PFSK-1 (cell line): ENCODE data around the gene NOC4L.

Experiments
- FOXP2 ChIP-seq: optimal IDR thresholded peaks from 2 replicates; pipeline ENCODE3; 2011; ENCODE audit warnings: borderline replicate concordance, control low read depth, inconsistent platforms; ENCODE audit not compliant: insufficient read depth; ENCODE audit errors: extremely low read length, extremely low read depth
- POLR2AphosphoS5 ChIP-seq: IDR thresholded peaks from 2 replicates; pipeline ENCODE4 v1.6.1; 2012; ENCODE audit warnings: low read depth, mild to moderate bottlenecking, control low read depth, low read length, moderate library complexity
- SIN3A ChIP-seq: IDR thresholded peaks from 2 replicates; pipeline ENCODE4 v1.6.1; 2012; ENCODE audit warnings: mild to moderate bottlenecking, low read length, moderate library complexity, borderline replicate concordance; ENCODE audit not compliant: insufficient read depth
- TF ChIP-seq, protein P1 (sequence below), 2 experiments: IDR thresholded peaks; 2 replicates each; pipeline versions ENCODE4 v1.6.1 to v1.8.0; 2011 to 2012; ENCODE audit warnings: low read depth in 2 of 2, low read length in 2 of 2, control low read depth in 1 of 2, inconsistent platforms in 1 of 2, mild to moderate bottlenecking in 1 of 2, moderate library complexity in 1 of 2; ENCODE audit not compliant: insufficient read depth in 1 of 2

DNA sequence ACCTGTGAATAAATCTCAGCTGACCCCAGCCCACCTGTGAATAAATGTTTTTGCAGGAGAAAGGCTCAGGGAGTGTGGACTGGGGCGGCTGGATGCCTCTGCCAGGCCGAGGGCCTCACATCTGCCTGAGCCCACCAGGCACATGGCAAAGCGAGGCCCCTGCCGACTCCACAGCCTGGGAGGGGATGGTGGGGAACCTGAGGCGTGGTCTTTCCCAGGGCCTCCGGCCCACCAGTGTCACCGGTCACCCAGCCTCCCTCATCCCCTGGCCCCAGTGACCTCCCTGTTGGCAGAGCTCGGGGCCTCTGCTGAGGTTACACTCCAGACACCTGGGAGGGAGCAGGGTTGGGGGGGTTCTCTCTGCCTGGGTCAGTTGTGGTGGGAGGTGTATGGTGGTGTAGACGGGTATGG, 8.2 kb downstream of the NOC4L start:
- TF ChIP-seq SIN3A (no peak), FOXP2 (no peak), POLR2AphosphoS5 (no peak)
- TF ChIP-seq, protein P1, sequence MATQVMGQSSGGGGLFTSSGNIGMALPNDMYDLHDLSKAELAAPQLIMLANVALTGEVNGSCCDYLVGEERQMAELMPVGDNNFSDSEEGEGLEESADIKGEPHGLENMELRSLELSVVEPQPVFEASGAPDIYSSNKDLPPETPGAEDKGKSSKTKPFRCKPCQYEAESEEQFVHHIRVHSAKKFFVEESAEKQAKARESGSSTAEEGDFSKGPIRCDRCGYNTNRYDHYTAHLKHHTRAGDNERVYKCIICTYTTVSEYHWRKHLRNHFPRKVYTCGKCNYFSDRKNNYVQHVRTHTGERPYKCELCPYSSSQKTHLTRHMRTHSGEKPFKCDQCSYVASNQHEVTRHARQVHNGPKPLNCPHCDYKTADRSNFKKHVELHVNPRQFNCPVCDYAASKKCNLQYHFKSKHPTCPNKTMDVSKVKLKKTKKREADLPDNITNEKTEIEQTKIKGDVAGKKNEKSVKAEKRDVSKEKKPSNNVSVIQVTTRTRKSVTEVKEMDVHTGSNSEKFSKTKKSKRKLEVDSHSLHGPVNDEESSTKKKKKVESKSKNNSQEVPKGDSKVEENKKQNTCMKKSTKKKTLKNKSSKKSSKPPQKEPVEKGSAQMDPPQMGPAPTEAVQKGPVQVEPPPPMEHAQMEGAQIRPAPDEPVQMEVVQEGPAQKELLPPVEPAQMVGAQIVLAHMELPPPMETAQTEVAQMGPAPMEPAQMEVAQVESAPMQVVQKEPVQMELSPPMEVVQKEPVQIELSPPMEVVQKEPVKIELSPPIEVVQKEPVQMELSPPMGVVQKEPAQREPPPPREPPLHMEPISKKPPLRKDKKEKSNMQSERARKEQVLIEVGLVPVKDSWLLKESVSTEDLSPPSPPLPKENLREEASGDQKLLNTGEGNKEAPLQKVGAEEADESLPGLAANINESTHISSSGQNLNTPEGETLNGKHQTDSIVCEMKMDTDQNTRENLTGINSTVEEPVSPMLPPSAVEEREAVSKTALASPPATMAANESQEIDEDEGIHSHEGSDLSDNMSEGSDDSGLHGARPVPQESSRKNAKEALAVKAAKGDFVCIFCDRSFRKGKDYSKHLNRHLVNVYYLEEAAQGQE (IDR thresholded peaks at IDR 0.05; ENCODE audit: insufficient read depth in 1 of 2, low read depth in 2 of 2, low read length in 2 of 2) = no peak
